ENCODE data around the gene EIF1AX.

The EIF1AX gene

DNA sequence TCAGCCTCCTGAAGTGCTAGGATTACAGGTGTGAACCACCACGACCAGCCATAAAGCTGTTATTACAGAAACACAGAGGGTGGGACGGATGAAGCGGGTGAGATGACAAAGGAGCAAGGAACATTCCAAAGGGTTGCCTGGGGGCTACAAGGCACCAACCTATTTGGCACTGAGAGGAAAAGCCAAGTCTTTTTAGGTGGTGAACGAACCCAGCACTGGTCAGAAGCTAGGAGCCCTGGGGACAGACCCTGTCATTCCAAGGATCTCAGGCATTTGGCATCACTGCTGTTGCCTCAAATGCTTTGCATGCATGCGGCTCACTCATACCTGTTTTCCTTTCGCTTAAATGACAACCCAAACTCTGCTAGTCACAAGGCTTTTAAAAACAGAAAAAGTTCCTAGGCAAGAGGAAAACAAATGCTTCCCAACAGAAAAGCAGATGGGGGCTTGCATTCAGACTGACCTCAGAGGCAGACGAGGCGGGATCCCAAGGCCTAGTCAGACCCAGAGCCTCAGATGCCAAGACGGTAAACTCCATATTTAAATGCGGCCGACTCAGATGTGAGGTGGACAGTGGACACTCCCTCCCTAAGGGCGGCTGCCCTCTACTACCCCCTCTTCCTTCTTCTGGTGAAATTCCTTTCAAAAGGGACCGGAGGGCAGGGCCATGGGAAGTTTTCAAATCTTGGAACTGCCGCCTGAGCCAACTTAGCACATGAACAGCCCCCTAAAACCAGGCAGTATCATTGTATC lies 29.4 kb downstream of the EIF1AX start:
- H3K27me3 ChIP-seq (ENCODE audit: control insufficient read depth, low read length): no peaks in the 10 kb centered on the region
- no peaks in the 10 kb centered on the region for H3K79me2 ChIP-seq (ENCODE audit: control insufficient read depth, low read length)
- H4K20me1 ChIP-seq (ENCODE audit: control insufficient read depth, insufficient read depth, low read depth, low read length): no peaks in the 10 kb centered on the region
- H3K27ac ChIP-seq (ENCODE audit: low read depth, low read length): no peak overlapping the region
- no peaks in the 10 kb centered on the region for H3K4me1 ChIP-seq (ENCODE audit: control insufficient read depth, low read length)
- no peak overlapping the region for H3K4me2 ChIP-seq (ENCODE audit: low read length)
- no peaks in the 10 kb centered on the region for H3F3A ChIP-seq (ENCODE audit: control insufficient read depth, insufficient read depth)
- TF ChIP-seq, protein P1, sequence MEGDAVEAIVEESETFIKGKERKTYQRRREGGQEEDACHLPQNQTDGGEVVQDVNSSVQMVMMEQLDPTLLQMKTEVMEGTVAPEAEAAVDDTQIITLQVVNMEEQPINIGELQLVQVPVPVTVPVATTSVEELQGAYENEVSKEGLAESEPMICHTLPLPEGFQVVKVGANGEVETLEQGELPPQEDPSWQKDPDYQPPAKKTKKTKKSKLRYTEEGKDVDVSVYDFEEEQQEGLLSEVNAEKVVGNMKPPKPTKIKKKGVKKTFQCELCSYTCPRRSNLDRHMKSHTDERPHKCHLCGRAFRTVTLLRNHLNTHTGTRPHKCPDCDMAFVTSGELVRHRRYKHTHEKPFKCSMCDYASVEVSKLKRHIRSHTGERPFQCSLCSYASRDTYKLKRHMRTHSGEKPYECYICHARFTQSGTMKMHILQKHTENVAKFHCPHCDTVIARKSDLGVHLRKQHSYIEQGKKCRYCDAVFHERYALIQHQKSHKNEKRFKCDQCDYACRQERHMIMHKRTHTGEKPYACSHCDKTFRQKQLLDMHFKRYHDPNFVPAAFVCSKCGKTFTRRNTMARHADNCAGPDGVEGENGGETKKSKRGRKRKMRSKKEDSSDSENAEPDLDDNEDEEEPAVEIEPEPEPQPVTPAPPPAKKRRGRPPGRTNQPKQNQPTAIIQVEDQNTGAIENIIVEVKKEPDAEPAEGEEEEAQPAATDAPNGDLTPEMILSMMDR (IDR thresholded peaks at IDR 0.05; ENCODE audit: low read depth, low read length, poor library complexity, severe bottlenecking): no peak
- TF ChIP-seq EZH2phosphoT487 (IDR thresholded peaks at IDR 0.05; ENCODE audit: borderline replicate concordance, low read length): no peak
- H3K9me2 ChIP-seq (replicated peaks; ENCODE audit: control insufficient read depth, low read length): no peaks in the 10 kb centered on the region
- H3K4me3 ChIP-seq (ENCODE audit: low read length): no peak overlapping the region
- no peaks in the 10 kb centered on the region for H3K36me3 ChIP-seq (ENCODE audit: control insufficient read depth, low read length)
- H3K9me3 ChIP-seq (ENCODE audit: control insufficient read depth, insufficient read depth, low read length): no peaks in the 10 kb centered on the region

DNA sequence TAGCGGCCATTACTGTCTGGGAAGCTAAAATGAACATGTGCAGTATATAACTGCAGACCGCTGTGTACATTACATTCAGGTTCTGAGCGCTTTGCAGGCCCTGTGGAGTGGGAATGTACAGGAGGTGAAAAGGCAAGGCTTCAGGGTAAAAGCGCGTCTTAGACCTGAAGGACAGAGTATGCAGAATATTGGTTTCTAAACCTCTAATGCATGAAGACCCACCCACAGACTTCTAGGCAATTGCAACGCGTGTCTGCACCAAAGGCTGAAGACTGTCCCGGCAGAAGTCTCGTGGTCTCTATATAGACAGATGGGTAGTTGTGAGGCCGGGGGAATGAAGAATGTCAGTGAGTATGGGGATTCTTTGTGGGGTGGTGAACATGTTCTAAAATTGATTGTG lies 30.4 kb downstream of the EIF1AX start:
- Histone ChIP-seq H3K27me3 (ENCODE audit: control insufficient read depth, low read length) (no peaks in the 10 kb centered on the region), H3K9me2 (replicated peaks; ENCODE audit: control insufficient read depth, low read length) (no peaks in the 10 kb centered on the region), H3K4me3 (ENCODE audit: low read length) (no peak overlapping the region), H3K36me3 (ENCODE audit: control insufficient read depth, low read length) (no peaks in the 10 kb centered on the region), H3K9me3 (ENCODE audit: control insufficient read depth, insufficient read depth, low read length) (no peaks in the 10 kb centered on the region), H4K20me1 (ENCODE audit: control insufficient read depth, insufficient read depth, low read depth, low read length) (no peaks in the 10 kb centered on the region), H3K27ac (ENCODE audit: low read depth, low read length) (no peak overlapping the region), H3F3A (ENCODE audit: control insufficient read depth, insufficient read depth) (no peaks in the 10 kb centered on the region), H3K4me1 (ENCODE audit: control insufficient read depth, low read length) (no peaks in the 10 kb centered on the region), H3K4me2 (ENCODE audit: low read length) (no peak overlapping the region), H3K79me2 (ENCODE audit: control insufficient read depth, low read length) (no peaks in the 10 kb centered on the region)
- TF ChIP-seq, protein P1 (IDR thresholded peaks at IDR 0.05; ENCODE audit: low read depth, low read length, poor library complexity, severe bottlenecking): no peak
- TF ChIP-seq EZH2phosphoT487 (IDR thresholded peaks at IDR 0.05; ENCODE audit: borderline replicate concordance, low read length): no peak

DNA sequence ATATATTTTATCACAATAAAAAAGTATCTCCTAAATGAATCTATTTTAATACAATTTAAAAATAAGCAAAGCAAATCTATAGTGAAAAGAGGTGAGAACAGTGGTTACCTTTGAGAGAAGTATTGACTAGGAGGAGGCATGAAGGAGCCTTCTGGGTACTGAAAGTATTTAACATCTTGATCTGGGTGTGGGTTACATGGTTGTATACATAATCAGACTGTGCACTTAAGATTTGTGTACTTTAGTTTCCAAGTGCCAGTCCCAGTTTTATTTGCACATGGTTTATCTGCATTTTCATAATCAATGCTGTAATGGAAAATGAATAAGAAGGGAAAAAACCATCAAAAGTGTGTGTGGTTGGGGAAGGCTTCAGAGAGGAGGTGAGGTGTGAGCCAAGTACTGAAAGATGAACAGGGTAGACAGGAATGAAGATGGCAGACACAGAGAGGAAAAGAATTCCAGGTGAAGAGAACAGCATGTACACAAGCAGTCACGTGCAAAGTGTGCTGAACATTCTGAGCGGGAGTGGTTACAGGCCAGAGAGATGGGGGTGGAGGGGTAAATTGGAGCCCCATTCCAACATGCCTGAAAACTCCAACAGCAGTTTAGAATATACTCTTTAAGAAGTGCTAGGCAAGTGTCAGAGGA lies 39.6 kb downstream of the EIF1AX start:
- H3K9me2 ChIP-seq (replicated peaks; ENCODE audit: control insufficient read depth, low read length): no peaks in the 10 kb centered on the region
- H3K4me1 ChIP-seq (ENCODE audit: control insufficient read depth, low read length): no peaks in the 10 kb centered on the region
- H3K79me2 ChIP-seq (ENCODE audit: control insufficient read depth, low read length): no peaks in the 10 kb centered on the region
- no peak overlapping the region for H3K4me2 ChIP-seq (ENCODE audit: low read length)
- no peaks in the 10 kb centered on the region for H3K36me3 ChIP-seq (ENCODE audit: control insufficient read depth, low read length)
- H3F3A ChIP-seq (ENCODE audit: control insufficient read depth, insufficient read depth): no peaks in the 10 kb centered on the region
- TF ChIP-seq EZH2phosphoT487 (IDR thresholded peaks at IDR 0.05; ENCODE audit: borderline replicate concordance, low read length): no peak
- TF ChIP-seq, protein P1 (IDR thresholded peaks at IDR 0.05; ENCODE audit: low read depth, low read length, poor library complexity, severe bottlenecking): no peak
- no peak overlapping the region for H3K4me3 ChIP-seq (ENCODE audit: low read length)
- H3K9me3 ChIP-seq (ENCODE audit: control insufficient read depth, insufficient read depth, low read length): no peaks in the 10 kb centered on the region
- H4K20me1 ChIP-seq (ENCODE audit: control insufficient read depth, insufficient read depth, low read depth, low read length): no peaks in the 10 kb centered on the region
- H3K27me3 ChIP-seq (ENCODE audit: control insufficient read depth, low read length): no peaks in the 10 kb centered on the region
- H3K27ac ChIP-seq (ENCODE audit: low read depth, low read length): no peak overlapping the region
